ACC112 (cell line): Measurements from ENCODE around the gene LARP1.
A peak's percentile ranks its signal among the peaks of the same experiment; 100 is the strongest.

Source experiments
- H2AFZ ChIP-seq: fragments of 200-600 bp; sonication (generic); one replicate; pipeline ENCODE4 v1.6.0; 2017; ENCODE audit warnings: antibody characterized with exemption, low read length; ENCODE audit not compliant: unreplicated experiment
- H3K27ac ChIP-seq: fragments of 200-600 bp; sonication (generic); 2 replicates; pipeline ENCODE4 v1.5.1; 2014; ENCODE audit warnings: low read depth, mild to moderate bottlenecking, antibody characterized with exemption, low read length, moderate library complexity
- H3K27me3 ChIP-seq: fragments of 200-600 bp; sonication (generic); 2 replicates; pipeline ENCODE4 v1.6.1; 2014; ENCODE audit warnings: mild to moderate bottlenecking, antibody characterized with exemption, low read length, moderate library complexity, mixed read lengths; ENCODE audit not compliant: insufficient read depth
- H3K36me3 ChIP-seq: fragments of 200-600 bp; sonication (generic); 2 replicates; pipeline ENCODE4 v1.6.1; 2016; ENCODE audit warnings: mild to moderate bottlenecking, antibody characterized with exemption, low read length, moderate library complexity, mixed read lengths; ENCODE audit not compliant: insufficient read depth
- H3K4me1 ChIP-seq: fragments of 200-600 bp; sonication (generic); one replicate; pipeline ENCODE4 v1.6.1; 2016; ENCODE audit warnings: low read length, mixed read lengths; ENCODE audit not compliant: insufficient read depth, unreplicated experiment, control insufficient read depth
- H3K4me3 ChIP-seq: fragments of 200-600 bp; sonication (generic); 2 replicates; pipeline ENCODE4 v1.5.1; 2014; ENCODE audit warnings: mild to moderate bottlenecking, low read depth, low read length
- H3K79me2 ChIP-seq: fragments of 200-600 bp; sonication (generic); one replicate; pipeline ENCODE4 v1.6.0; 2016; ENCODE audit warnings: low read length; ENCODE audit not compliant: control insufficient read depth, unreplicated experiment, insufficient read depth

The LARP1 gene

DNA sequence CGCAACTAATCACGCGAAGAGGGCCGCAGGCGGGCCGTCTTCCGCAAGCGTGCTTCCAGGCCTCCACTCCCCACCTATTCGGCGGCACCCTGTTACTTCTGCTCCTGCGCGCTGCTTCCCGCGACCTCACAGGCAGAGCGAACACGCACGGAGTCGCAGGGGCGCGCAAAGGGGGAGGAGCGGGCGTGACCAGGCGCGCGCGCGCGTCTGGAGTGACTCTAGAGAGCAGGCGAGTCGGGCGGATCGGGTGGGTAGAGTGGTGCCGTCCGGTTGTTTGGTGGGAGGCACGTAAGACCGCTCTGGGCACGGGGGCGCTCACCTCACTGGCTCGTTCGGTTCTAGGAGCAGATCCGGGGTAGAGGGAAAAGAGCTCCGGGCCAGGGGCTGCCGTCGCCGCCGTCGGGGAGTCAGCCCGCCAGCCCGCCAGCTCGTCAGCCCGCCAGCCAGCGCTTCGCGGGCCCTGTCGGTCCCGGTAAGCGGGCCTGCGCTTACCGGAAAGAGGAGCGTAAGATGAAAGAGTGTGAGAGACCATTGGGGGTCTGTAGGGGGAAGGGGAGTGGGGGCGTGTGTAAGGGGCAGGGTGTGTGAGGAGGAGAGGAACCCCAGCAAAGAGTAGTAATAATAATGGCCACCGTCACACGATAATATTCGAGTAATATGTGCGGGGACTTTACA is 103.3 kb downstream of the LARP1 start, which contains the start of gene CNOT8:
TSS of gene CNOT8 (plus strand) at position 331 of the 675 bp plus-strand sequence. CDS start 4,652 bp downstream, outside the sequence.
- Histone ChIP-seq H3K27ac (peak within 1 kb of the TSS; percentile 100), H3K27me3 (no peaks in the 10 kb centered on the region), H2AFZ (peak within 1 kb of the TSS; percentile 95), H3K79me2 (peaks cover 50% of the 10 kb centered on the region), H3K4me3 (peak within 1 kb of the TSS; percentile 97), H3K4me1 (peaks cover 20% of the 10 kb centered on the region), H3K36me3 (peaks cover 5% of the 10 kb centered on the region; the same call in 1 of the 2 replicates)

DNA sequence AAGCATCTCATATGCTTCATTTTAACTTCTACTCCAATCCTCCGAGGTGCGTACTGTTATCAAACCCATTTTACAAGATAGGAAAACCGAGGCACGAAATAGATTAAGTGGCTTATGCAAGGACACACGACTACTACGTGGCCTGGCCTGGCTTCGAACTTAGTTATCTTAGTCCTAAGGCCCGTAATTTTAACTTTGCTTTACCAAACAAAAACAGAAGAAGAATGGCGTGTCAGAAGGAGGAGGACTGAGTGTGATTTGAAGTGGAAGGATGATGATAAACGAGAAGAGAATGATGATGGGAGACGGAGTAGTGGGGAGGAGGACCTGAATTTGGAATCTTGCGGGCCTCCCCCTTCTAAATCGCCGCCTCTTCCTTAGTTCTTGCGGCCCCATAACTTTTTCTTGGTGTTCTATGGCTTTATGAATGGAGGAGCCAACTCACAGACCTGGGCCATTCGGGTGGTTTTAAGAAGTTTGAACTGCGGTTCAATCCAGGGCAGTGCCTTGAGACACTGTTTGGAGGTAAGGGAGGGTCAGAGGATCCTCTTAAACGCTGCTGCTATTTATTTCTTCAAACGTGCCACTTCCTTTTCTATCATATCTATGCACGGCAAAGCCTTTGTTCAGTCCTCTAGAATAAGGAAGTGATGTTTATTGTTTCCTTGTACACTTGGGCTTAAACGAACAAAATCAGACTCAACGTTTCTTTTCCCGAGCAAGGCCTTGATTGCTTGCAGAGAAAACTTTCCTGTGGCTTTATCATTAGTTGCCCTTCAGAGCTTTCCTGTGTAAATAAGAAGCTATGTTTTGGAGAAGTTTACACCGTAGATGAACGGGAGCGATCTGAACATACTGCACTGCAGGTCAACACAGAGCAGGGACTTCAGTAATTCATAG is 104.0 kb downstream of the LARP1 start:
- Histone ChIP-seq H3K36me3 (peaks cover 10% of the 10 kb centered on the region; the same call in 1 of the 2 replicates), H3K4me3 (peak overlapping the region; percentile 97), H3K79me2 (peaks cover 58% of the 10 kb centered on the region), H3K27me3 (no peaks in the 10 kb centered on the region), H3K4me1 (peaks cover 20% of the 10 kb centered on the region), H2AFZ (peak overlapping the region; percentile 57), H3K27ac (peak overlapping the region; percentile 100)

DNA sequence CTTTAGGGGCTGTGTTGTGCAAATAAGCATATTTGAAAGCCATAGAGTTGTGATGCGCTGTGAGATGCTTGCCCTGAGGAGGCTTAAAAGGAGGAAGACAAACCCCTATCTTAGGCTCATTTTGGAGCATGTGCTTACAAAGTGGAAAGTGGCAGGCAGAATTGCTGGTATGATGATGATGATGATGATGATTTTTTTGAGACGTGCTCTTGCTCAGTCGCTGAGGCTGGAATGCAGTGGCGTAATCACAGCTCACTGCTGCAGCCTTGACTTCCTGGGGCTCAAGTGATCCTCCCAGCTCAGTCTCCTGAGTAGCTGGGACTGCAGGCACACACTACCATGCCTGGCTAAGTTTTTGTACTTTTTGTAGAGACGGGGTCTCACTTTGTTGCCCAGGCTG is 104.9 kb downstream of the LARP1 start:
- Histone ChIP-seq H3K27ac (peak overlapping the region; percentile 100), H3K4me3 (peak overlapping the region; percentile 97), H2AFZ (no peak overlapping the region), H3K27me3 (no peaks in the 10 kb centered on the region), H3K36me3 (peaks cover 13% of the 10 kb centered on the region), H3K79me2 (peaks cover 67% of the 10 kb centered on the region), H3K4me1 (peaks cover 20% of the 10 kb centered on the region)

DNA sequence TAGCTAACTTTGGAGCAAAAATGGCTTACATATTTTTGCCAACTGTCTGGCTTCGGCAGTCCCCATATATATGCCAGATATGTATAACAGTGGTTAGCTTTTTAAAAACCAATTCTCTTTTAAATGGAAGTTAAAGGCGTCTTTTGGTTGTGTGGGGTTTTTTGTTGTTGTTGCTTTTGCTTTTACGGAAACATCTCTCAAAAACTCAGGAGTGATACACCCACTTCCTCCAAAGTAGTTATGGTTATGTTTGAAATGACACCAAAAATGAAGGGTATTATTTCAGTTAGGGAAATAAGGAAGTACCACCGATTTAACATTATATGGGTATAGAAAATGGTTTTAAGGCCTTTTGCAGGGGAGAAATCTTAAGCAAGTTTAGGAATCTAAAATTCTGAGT is 105.6 kb downstream of the LARP1 start:
- Histone ChIP-seq H3K4me1 (peaks cover 20% of the 10 kb centered on the region), H3K4me3 (peak overlapping the region; percentile 97), H3K27me3 (no peaks in the 10 kb centered on the region), H2AFZ (no peak overlapping the region), H3K79me2 (peaks cover 73% of the 10 kb centered on the region), H3K36me3 (peaks cover 17% of the 10 kb centered on the region), H3K27ac (no peak overlapping the region)

DNA sequence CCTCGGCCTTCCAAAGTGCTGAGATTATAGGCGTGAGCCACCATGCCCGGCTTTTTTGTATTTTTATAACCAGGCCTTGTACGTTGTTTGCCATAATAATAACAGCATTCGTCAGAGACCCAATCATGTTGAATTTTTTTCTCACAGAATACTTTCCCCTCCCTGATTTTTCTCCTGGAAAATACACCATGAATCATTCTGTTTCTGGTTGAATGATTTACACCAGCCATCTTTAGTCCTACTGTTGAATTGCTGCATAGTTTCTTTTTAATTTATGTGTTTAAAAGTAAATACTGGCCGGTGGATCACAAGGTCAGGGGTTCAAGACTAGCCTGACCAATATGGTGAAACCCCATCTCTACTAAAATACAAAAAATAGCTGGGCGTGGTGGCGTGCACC is 106.8 kb downstream of the LARP1 start:
- peaks cover 18% of the 10 kb centered on the region for H3K36me3 ChIP-seq
- H3K27ac ChIP-seq, result no peak overlapping the region
- H3K79me2 ChIP-seq, result peaks cover 74% of the 10 kb centered on the region
- no peak overlapping the region for H3K4me3 ChIP-seq
- no peak overlapping the region for H2AFZ ChIP-seq
- peaks cover 15% of the 10 kb centered on the region for H3K4me1 ChIP-seq
- H3K27me3 ChIP-seq, result no peaks in the 10 kb centered on the region

DNA sequence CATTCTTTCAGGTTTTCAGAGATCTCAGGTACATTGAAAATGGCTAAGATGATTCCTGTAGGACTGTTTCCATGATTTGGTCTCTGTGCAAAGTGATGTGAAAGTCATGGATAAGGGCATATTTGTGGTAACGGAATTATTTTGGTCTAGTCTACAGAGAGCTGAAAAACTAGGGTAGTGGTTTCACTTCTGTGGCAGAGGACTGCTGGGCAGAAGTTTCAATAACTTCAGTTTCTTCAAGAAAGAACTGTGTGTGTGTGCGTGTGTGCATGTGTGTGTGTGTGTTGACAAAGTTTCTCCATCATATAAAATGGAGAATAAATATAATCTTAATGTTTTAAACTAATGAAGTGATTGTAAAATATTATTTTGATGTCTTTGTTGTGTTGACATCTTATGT is 107.6 kb downstream of the LARP1 start:
- no peak overlapping the region for H3K27ac ChIP-seq
- peaks cover 74% of the 10 kb centered on the region for H3K79me2 ChIP-seq
- H3K4me3 ChIP-seq, result no peak overlapping the region
- peaks cover 14% of the 10 kb centered on the region for H3K4me1 ChIP-seq
- H2AFZ ChIP-seq, result no peak overlapping the region
- H3K27me3 ChIP-seq, result no peaks in the 10 kb centered on the region
- H3K36me3 ChIP-seq, result peaks cover 18% of the 10 kb centered on the region

DNA sequence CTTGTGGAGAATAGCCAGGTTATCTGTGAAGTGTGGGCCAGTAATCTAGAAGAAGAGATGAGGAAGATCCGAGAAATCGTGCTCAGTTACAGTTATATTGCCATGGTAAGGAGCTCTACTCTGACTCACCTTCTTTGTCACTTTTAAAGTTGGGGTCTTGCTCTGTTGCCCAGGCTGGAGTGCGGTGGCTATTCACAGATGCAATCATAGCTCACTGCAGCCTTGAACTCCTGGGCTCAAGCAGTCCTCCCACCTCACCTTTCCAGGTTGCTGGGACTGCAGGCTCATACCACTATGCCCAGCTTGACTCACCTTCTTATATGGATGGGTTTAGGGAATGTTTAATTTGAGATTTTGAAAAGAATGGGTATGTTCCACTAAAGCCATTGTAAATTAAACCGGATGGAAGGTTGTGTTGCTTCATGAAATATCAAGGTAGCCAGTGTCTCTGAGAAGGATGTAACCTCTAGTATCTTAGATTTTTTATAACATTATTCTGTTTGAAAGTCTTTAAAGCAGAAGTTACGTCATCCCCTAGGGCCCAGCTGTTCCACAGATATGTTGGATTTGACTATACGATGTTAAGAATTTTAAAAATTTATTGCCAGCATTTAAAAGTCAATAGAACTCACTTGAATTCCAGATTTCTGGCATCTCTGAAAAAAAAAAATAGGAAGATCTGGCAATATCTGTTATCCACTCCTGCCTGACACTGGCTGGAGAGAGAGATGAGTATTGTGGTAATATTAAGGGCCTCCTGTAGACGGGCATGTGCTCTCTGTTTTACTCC is 108.3 kb downstream of the LARP1 start:
- peaks cover 14% of the 10 kb centered on the region for H3K4me1 ChIP-seq
- H3K79me2 ChIP-seq, result peaks cover 73% of the 10 kb centered on the region
- H2AFZ ChIP-seq, result no peak overlapping the region
- H3K4me3 ChIP-seq, result no peak overlapping the region
- H3K36me3 ChIP-seq, result peaks cover 18% of the 10 kb centered on the region
- no peak overlapping the region for H3K27ac ChIP-seq
- H3K27me3 ChIP-seq, result no peaks in the 10 kb centered on the region

DNA sequence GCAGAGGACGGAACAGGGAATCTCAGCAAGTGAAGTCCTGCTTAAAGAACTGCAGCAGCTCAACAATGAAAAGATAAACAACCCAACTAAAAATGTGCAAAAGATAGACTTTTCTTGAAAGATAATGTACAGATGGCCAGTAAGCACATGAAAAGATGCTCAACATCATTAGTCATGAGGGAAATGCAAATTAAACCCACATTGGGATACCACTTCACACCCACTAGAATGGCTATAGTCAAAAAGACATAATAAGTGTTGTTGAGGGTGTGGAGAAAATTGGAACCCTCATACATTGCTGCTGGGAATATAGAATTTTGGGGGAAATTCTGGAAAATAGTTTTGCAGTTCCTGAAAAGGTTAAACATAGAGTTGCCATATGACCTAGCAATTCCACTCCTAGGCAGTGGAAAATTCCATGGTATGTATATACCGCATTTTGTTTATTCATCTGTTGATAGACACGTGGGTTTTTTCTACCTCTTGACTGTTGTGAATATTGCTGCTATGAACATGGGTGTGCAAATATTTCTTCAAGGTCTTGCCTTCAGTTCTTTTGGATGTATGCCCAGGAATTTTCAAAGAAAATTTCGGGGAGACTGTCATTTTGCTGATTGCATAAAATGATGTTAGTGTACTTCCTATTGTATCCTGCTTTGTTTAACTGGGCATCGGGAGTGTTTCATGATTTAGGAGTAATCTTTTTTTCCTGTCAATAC is 110.4 kb downstream of the LARP1 start:
- Histone ChIP-seq H2AFZ (no peak overlapping the region), H3K4me1 (peaks cover 13% of the 10 kb centered on the region), H3K36me3 (peaks cover 22% of the 10 kb centered on the region), H3K27ac (no peak overlapping the region), H3K27me3 (no peaks in the 10 kb centered on the region), H3K4me3 (no peak overlapping the region), H3K79me2 (peaks cover 52% of the 10 kb centered on the region)

DNA sequence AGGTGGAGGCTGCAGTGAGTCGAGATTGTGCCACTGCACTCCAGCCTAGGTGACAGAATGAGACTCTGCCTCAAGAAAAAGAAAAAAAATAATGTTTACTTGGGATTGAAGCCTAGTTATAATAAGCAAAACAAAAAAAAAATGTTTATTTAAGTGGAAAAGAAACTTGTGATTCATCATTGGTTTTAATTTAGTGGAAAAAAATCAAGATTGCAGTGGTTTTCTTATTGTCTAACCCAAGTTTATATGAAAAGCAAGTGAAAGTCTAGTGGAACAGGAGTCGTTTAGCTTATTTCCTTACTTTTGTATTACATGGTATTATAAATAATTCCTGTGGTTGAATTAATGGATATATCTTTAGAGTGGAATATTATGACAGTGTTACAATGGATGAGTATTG is 111.7 kb downstream of the LARP1 start:
- Histone ChIP-seq H3K4me3 (no peak overlapping the region), H3K36me3 (peaks cover 30% of the 10 kb centered on the region), H3K27ac (no peak overlapping the region), H2AFZ (no peak overlapping the region), H3K79me2 (peaks cover 40% of the 10 kb centered on the region), H3K27me3 (no peaks in the 10 kb centered on the region), H3K4me1 (peaks cover 4% of the 10 kb centered on the region)
